Heart left ventricle (tissue), 16 donors: ENCODE measurements around the gene PEX10. TPM values are rescaled to one million over a fixed set of nuclear protein-coding genes. Genes with fewer than 3 reads are reported as not detected.
A peak's percentile ranks its signal among the peaks of the same experiment; 100 is the strongest.

Experiments used
- ATAC-seq, 4 donors: fragments of 200-7000 bp; cut with Tn5 transposase; one replicate each; pipeline ENCODE4 v1.9.1; 2020 to 2022; ENCODE audit warnings: moderate library complexity in 4 of 4, mild to moderate bottlenecking in 3 of 4, moderate number of reproducible peaks in 1 of 4
- DNase-seq, 5 donors: peaks; one replicate each; pipeline ENCODE4 v3.0.0-alpha.2; 2020
- H3K27ac ChIP-seq, 12 donors: fragments of 200-600 bp; sonication (generic) in 4 of 12; one replicate each; pipeline versions ENCODE4 v1.5.0 to v1.8.0; 2016 to 2022; ENCODE audit warnings: mild to moderate bottlenecking in 2 of 12
- H3K27me3 ChIP-seq, 9 donors: fragments of 200-600 bp; sonication (generic) in 2 of 9; one replicate each; pipeline versions ENCODE4 v1.5.1 to v1.8.0; 2016 to 2022; ENCODE audit warnings: mild to moderate bottlenecking in 3 of 9
- H3K36me3 ChIP-seq, 9 donors: fragments of 200-600 bp; sonication (generic) in 2 of 9; one replicate each; pipeline versions ENCODE4 v1.5.0 to v1.8.0; 2018 to 2022; ENCODE audit warnings: mild to moderate bottlenecking in 2 of 9
- H3K4me1 ChIP-seq, 12 donors: fragments of 200-600 bp; sonication (generic) in 4 of 12; one replicate each; pipeline versions ENCODE4 v1.5.0 to v1.8.0; 2016 to 2022; ENCODE audit warnings: mild to moderate bottlenecking in 3 of 12
- H3K4me3 ChIP-seq, 12 donors: fragments of 200-600 bp; sonication (generic) in 4 of 12; one replicate each; pipeline versions ENCODE4 v1.5.0 to v1.8.0; 2017 to 2022; ENCODE audit warnings: mild to moderate bottlenecking in 9 of 12, moderate library complexity in 4 of 12
- H3K9me3 ChIP-seq, 12 donors: fragments of 200-600 bp; sonication (generic) in 4 of 12; one replicate each; pipeline versions ENCODE4 v1.5.0 to v1.8.0; 2016 to 2022; ENCODE audit warnings: mild to moderate bottlenecking in 1 of 12
- CTCF ChIP-seq, 12 donors: fragments of 200-600 bp; sonication (generic) in 4 of 12; IDR thresholded peaks; one replicate each; pipeline versions ENCODE4 v1.5.0 to v1.8.0; 2018 to 2022; ENCODE audit warnings: antibody characterized with exemption in 12 of 12, mild to moderate bottlenecking in 5 of 12
- POLR2A ChIP-seq, 2 donors: fragments of 450-650 bp; IDR thresholded peaks; one replicate each; pipeline ENCODE4 v1.6.1; 2017; ENCODE audit warnings: antibody characterized with exemption in 2 of 2, mild to moderate bottlenecking in 2 of 2, moderate library complexity in 2 of 2
- WGBS, 4 donors: extraction: QIAGEN DNeasy Blood & Tissue Kit in 2 of 4; methylation state at CpG; one replicate each; pipeline versions ENCODE4 v1.1.5 to v1.1.7; 2013 to 2018; 5-methylcytosine and 5-hydroxymethylcytosine counted together
- intact Hi-C, 10 donors: fragments of 100-400 bp; cut with DNase I; formaldehyde crosslinking; loops; one replicate each; pipeline versions ENCODE4 v1.11.1 to v1.14.2; 2022
- polyA plus RNA-seq, 2 donors: library from polyadenylated mRNA; stranded (reverse); fragments of 200-250 nt; gene quantifications; one replicate each; pipeline ENCODE4 v1.2.3, GENCODE V29; 2013
- total RNA-seq, 9 donors: library from RNA; depleted of rRNA in 2 of 9; stranded (reverse); fragments of >200 nt in 2 of 9; fragmentation: NEBNext Ultra II Directional in 3 of 9; extraction: Animal tissue kit (Norgen Biotek cat#: 25700) in 3 of 9; gene quantifications; one replicate each; pipeline versions ENCODE4 v1.1.0 to v1.2.4, GENCODE V29; 2016 to 2023
- donor health status: ischemic (EF 13 %, LVEDD 7.1; RV severe dilation, severe dysfunction).
- donor health status: healthy with polysubstance abuse.
- donor health status: DM: no; HTN: yes; CAD: no.
- donor health status: DM: no; HTN: no; CAD: no.
- donor health status: ischemic (EF 25% LVEDD 6.9; RV normal size, moderate dysfunction).
- donor health status: ischemic (EF 25% LVEDD 5.7; RV mildly dilated, moderate dysfunction).
- donor health status: healthy.
- donor health status: DM: yes; HTN: yes; CAD: no.
- donor health status: ischemic (EF 35%, LVEDD 5.7; RV mildly dilated, moderate dysfunction).
- donor health status: nonischemic (EF 11% LVEDD 7.7; RV severe dilation, severe dysfunction).
- donor health status: DM: yes; HTN: yes; CAD: no.
- donor health status: PGD.
- donor health status: ischemic (EF 29% LVEDD 5.4; RV normal size, mild dysfunction).
- donor health status: nonischemic (EF 23%, LVEDD 6.1; RV moderate dilation, normal function).

The PEX10 gene
- total and polyA plus RNA-seq, 11 donors: 14.7 to 26.5 (median 18.6) TPM

- peak overlapping the region in 7 of 12 donors; percentile 6 to 72 (median 52) for H3K27ac ChIP-seq
- peaks cover 0 to 28% (median 17%) of the 10 kb centered on the region in 12 donors for H3K4me1 ChIP-seq
- 42 to 65% (median 52%) methylated on average over 7 to 13 of the region's 13 CpGs for WGBS, 4 donors
- DNase-seq (peak in 4 of 5 donors; percentile 36 to 63 (median 52)), ATAC-seq (peak in 2 of 4 donors; percentile 1 to 17)
- H3K4me3 ChIP-seq: peak overlapping the region in 5 of 12 donors; percentile 5 to 40 (median 31)
- TF ChIP-seq CTCF (IDR thresholded peaks at IDR 0.05): no peak
- TF ChIP-seq POLR2A (IDR thresholded peaks at IDR 0.05): no peak
- H3K36me3 ChIP-seq: peaks cover 0 to 56% (median 41%) of the 10 kb centered on the region in 9 donors
- no peaks in the 10 kb centered on the region for H3K27me3 ChIP-seq
- intact Hi-C loops: no loop called here
- H3K9me3 ChIP-seq: no peaks in the 10 kb centered on the region
These were observed 3.5 kb downstream of the PEX10 start for GRCh38 chr1:2408859-2409276.

GRCh38 chr1:2408456-2408855, 3.9 kb downstream of the PEX10 start:
- TF ChIP-seq CTCF (IDR thresholded peaks at IDR 0.05) (no peak), POLR2A (IDR thresholded peaks at IDR 0.05) (no peak)
- Histone ChIP-seq H3K36me3 (peaks cover 0 to 60% (median 45%) of the 10 kb centered on the region in 9 donors), H3K27ac (peak overlapping the region in 7 of 12 donors; percentile 6 to 72 (median 52)), H3K27me3 (no peaks in the 10 kb centered on the region), H3K9me3 (no peaks in the 10 kb centered on the region), H3K4me3 (peak overlapping the region in 5 of 12 donors; percentile 5 to 40 (median 31)), H3K4me1 (peaks cover 0 to 24% (median 14%) of the 10 kb centered on the region in 12 donors)
- ATAC-seq: no peak
- 81 to 95% (median 85%) methylated on average over 9 to 24 of the region's 24 CpGs; no CpG with 5 or more reads in 1 of the 4 donors for WGBS, 4 donors
- intact Hi-C loops: no loop called here
- no peak for DNase-seq

- TF ChIP-seq POLR2A (IDR thresholded peaks at IDR 0.05): no peak
- no peak for DNase-seq
- peak overlapping the region in 2 of 12 donors; percentile 57 to 72 for H3K27ac ChIP-seq
- H3K9me3 ChIP-seq: no peaks in the 10 kb centered on the region
- no peaks in the 10 kb centered on the region for H3K27me3 ChIP-seq
- ATAC-seq: no peak
- intact Hi-C loops: no loop called here
- peaks cover 0 to 65% (median 51%) of the 10 kb centered on the region in 9 donors for H3K36me3 ChIP-seq
- H3K4me1 ChIP-seq: peaks cover 0 to 19% (median 9%) of the 10 kb centered on the region in 12 donors
- H3K4me3 ChIP-seq: peak overlapping the region in 4 of 12 donors; percentile 5 to 36 (median 30)
- WGBS, 4 donors: 82 to 90% (median 89%) methylated on average over 6 to 8 of the region's 8 CpGs
These were observed 4.4 kb downstream of the PEX10 start for GRCh38 chr1:2407991-2408275.

GRCh38 chr1:2407166-2407990, 5.0 kb downstream of the PEX10 start:
- no peak for DNase-seq

More at GRCh38 chr1:2407166-2407990, 5.0 kb downstream of the PEX10 start:
- H3K4me3 ChIP-seq: peak overlapping the region in 1 of 12 donors; percentile 30
- peaks cover 0 to 71% (median 56%) of the 10 kb centered on the region in 9 donors for H3K36me3 ChIP-seq
- peak overlapping the region in 1 of 12 donors; percentile 72 for H3K27ac ChIP-seq
- no peaks in the 10 kb centered on the region for H3K27me3 ChIP-seq
- peaks cover 0 to 18% (median 7%) of the 10 kb centered on the region in 12 donors for H3K4me1 ChIP-seq
- intact Hi-C loops: no loop called here
- no peak for ATAC-seq
- TF ChIP-seq POLR2A (IDR thresholded peaks at IDR 0.05) (no peak), CTCF (IDR thresholded peaks at IDR 0.05) (no peak)
- no peaks in the 10 kb centered on the region for H3K9me3 ChIP-seq
- 75 to 76% (median 75%) methylated on average over 23 to 25 of the region's 25 CpGs for WGBS, 4 donors
